ENCODE measurements around the gene PCSK2. TPM values are rescaled to one million over a fixed set of nuclear protein-coding genes. Genes with fewer than 3 reads are reported as not detected.

The PCSK2 gene
- polyA plus RNA-seq, 1 donor = 0.20 TPM

- no peak for DNase-seq (ENCODE audit: low read depth)
Observed at GRCh38 chr20:17445543-17445942, 218.7 kb downstream of the PCSK2 start.

GRCh38 chr20:17446171-17446570, 219.3 kb downstream of the PCSK2 start:
- no peak for DNase-seq (ENCODE audit: low read depth)

GRCh38 chr20:17448071-17448470, 221.2 kb downstream of the PCSK2 start:
- no peak for DNase-seq (ENCODE audit: low read depth)

DNA sequence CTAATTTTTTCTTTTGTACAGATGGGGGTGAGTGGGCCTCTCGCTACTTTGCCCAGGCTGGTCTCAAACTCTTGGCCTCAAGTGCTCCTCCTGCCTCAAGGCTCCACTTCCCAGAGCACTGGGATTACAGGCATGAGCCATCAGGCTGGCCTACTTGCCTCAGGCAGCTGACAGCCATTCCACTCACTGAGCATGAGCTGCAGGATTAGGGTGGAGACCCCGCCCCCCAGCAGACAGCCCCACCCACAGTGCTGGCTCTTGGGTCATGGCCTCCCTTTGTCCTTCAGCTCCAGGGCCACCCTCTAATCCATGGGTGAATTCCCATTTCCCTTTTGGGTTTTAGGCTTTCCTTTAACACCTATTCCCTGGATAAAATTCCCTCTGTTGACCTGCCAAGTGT, 222.2 kb downstream of the PCSK2 start:
- DNase-seq (ENCODE audit: low read depth) = no peak

DNA sequence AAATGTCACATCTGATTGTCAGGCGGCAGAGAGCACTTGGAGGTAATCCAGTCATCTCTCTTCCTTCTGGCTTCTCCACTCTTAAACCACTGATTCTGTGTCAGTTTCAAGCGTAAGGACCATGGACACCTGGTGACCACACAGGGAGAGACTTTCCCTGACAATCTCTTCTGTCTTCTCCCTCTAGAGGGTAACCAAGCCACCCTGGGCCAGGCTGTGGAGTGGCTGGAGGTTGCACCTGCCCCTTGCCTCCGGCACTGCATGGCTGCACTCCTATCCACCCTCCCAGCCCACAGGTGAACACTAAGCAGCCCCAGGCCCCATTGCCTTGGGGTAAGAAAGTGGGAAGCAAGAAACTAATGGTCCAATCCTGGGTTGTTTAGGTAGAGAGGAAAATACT, 225.6 kb downstream of the PCSK2 start:
- no peak for DNase-seq (ENCODE audit: low read depth)

DNA sequence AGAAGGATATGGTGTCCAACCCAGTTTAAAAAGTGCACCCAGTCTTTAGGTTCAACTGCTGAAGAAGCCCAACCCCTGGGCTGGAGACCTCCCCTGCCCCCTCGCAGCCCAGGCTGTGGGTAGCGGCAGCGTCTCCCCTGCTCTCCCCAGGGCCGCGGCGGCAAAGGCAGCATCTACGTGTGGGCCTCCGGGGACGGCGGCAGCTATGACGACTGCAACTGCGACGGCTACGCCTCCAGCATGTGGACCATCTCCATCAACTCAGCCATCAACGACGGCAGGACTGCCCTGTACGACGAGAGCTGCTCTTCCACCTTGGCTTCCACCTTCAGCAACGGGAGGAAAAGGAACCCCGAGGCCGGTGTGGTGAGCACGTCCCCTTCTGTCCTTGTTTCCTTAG, 226.8 kb downstream of the PCSK2 start:
- no peak for DNase-seq (ENCODE audit: low read depth)

GRCh38 chr20:17456279-17456678, 229.4 kb downstream of the PCSK2 start:
- DNase-seq (ENCODE audit: low read depth) = no peak

DNA sequence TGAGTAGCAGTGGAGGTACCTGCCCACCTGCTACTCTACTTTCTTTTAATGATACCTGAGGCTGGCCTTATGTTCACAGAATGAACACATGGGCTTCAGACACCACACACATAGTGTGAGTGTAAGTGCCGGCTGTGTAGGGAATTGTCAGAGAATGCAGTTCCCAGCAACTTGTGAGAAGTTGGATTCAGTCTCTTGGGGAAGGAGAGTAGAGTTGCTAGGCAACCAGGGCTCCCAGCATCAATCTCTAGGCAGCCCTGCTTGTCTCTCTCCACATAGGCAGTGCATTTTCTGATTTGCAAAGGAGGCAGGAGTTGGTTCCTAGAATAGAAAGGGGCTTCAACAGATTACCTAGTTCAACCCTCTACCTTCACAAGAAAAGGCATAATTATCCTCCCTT, 230.2 kb downstream of the PCSK2 start:
- DNase-seq (ENCODE audit: low read depth) = no peak

DNA sequence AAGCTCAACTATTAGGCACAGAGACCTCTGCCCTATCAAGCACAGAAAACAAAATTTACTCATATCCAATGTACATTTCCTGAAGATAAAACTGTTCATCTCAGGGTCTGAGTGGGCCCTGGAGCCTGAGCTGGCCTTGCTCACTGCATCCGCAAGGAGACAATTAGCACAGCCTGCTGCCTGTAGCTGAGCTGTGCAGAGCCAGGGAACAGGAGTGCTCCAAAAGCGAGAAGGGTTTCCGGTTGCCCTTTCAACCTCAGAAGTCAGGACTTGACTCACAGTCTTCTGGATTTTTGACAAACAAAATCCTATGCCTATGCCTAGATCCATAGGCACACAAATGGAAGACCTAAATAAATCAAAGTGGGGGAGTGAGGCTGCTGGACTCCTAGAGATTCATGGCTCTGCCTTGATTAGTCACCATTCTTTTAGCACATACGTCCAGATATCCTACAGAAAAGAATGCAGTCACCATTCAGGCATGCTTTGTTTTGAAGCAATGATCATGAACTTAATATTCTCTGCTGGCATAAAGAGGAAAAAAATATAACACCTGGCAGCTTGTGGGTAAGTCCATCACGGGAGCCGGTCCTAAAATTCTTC, 230.8 kb downstream of the PCSK2 start:
- DNase-seq (ENCODE audit: low read depth) = no peak

- no peak for DNase-seq (ENCODE audit: low read depth)
Observed at GRCh38 chr20:17460119-17460518, 233.3 kb downstream of the PCSK2 start.

- DNase-seq (ENCODE audit: low read depth) = no peak
Observed at GRCh38 chr20:17461941-17462340, 235.1 kb downstream of the PCSK2 start.

GRCh38 chr20:17463711-17464110, 236.9 kb downstream of the PCSK2 start:
- no peak for DNase-seq (ENCODE audit: low read depth)

- no peak for DNase-seq (ENCODE audit: low read depth)
Observed at GRCh38 chr20:17465236-17465635, 238.4 kb downstream of the PCSK2 start.

DNA sequence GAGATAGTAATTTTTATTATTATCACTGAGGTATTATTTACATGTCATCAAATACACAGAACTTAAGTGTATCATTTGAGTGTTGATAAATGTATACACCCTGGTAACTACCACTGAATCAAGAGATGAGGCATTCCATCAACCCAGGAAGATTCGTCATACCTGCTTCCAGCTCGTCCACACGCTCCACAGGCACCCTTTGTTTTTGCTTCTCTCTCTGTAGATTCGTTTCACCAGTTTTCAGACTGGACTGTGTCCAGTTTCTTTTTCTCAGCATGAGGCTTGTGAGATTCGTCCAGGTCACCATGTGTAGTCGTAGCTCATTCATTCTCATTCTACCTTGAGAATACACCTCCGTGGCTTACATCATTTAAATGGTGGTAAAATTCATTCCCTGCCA, 239.8 kb downstream of the PCSK2 start:
- no peak for DNase-seq (ENCODE audit: low read depth)

DNA sequence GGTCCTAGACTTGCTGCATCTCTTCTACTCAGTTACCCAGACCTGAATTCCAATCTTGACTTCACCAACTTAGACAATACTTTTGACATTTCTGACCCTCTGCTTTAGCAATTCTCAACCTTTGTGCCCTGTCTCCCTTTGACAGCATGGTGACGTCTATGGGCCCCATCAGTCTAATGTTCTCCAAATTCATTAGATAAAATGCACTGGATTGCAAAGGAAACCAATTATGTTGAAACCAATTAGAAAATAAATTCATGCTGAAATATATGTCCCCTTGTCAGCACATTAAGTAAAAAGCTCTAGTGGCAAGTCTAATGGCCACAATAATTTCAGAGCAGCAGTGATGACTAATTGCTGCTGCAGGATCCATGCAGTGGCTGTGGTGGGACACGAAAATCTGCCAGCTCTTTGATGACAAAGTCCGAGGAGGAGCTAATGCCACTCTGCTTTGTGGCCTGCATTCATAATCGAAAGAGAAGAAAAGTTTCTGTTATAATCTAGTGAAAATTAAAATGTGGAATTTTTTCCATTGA, 240.3 kb downstream of the PCSK2 start:
- DNase-seq (ENCODE audit: low read depth) = no peak

GRCh38 chr20:17468073-17468840, 241.4 kb downstream of the PCSK2 start:
- no peak for DNase-seq (ENCODE audit: low read depth)

DNA sequence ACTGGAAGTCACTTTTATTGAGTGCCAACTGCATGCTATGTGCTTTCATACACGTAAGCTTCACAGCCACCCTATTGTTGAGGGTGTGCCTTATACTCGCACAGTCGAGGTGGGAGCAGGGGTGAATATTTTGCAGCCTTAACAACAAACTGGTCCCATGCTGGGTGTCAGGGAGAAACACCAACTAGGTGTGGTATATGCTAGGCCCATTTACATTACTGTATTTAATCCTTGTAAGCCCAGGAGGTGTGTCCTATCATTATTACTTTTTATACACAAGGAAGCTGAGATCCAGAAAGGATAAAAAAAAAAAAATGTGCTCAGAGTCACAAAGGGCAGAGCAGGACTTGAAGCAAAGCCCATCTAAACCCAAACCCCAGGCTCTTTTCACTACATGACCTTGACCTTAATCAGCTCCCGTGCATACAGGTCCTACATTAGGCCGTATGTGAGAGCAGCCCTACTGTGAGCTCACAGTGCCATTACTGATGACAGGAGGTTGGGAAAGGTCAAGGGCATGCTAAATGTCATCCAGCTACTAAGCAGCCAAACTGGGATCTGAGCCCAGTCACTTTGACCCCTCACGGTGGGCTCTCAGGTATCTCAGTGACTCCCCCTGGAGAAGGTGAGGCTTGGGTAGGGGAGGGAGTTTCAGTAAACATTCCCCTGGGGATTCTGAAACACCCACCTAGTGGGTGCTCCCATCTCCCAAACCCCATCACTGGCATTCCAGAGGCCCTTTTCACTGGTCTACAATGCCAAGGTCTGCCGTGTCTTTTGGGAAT, 242.6 kb downstream of the PCSK2 start:
- DNase-seq (ENCODE audit: low read depth) = no peak

DNA sequence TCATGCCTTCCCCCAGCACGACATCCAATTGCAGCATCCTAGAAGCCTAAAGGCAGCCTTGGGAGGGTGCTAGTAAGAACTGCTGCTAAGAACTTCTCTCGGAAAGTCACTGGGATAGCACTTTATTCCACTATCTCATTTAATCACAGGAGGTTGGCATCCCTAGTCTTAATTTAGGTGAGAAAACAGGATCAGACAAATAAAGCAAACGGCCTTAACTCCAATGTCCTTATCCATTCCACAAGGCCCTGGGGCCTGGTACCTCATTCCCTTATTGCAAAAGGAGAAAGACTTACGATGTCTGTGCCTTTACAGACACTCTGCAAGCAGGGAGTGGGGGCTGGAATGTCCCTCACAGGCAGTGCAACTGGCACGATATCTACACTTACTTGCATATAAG, 243.7 kb downstream of the PCSK2 start:
- DNase-seq (ENCODE audit: low read depth) = no peak

DNA sequence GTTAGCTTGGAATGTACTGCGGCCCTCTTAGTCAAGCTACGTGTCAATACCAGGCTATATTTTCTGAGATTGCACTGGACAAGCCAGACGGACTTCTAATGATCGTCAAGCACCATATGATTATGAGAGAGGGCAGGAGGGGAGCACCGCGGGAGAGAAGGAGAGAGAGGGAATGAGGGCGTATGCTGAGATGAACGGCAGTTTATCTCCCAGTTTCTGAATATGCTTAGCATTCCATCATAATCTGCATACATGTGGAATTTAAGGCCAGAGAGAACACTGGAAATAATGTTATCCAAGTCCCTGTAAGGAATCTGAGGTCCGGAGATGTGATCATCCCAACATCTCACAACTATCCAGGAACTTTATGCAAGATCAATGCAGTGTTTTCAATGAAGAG, 244.1 kb downstream of the PCSK2 start:
- DNase-seq (ENCODE audit: low read depth) = no peak

DNA sequence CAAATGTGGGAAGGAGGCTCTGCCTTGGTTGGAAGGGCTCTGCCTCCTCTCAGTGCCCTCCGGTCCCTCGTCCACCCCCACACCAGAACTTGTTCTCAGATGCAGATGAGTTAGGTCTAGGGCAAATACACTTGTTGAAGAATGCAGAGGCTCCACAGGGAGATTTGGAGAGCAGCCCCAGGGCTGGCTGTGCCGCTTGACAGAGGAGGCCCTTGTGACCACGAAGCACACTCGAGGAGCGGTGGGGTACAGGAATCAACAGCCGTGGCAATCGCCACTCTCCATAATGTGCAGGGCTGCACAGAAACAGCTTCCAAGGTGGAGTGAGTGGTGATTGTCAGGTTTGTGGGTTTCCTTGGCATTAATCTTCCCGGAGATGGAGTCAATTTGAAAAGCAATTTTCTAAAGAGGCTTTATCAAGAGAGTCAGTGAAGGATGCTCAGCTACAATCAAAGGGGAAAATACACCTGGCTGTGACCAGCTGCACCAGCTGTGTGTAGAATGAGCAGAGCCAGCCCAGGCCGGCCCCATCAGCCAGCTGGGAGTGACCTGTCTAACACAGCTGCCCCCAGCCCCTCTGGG, 244.9 kb downstream of the PCSK2 start:
- DNase-seq (ENCODE audit: low read depth) = no peak

DNA sequence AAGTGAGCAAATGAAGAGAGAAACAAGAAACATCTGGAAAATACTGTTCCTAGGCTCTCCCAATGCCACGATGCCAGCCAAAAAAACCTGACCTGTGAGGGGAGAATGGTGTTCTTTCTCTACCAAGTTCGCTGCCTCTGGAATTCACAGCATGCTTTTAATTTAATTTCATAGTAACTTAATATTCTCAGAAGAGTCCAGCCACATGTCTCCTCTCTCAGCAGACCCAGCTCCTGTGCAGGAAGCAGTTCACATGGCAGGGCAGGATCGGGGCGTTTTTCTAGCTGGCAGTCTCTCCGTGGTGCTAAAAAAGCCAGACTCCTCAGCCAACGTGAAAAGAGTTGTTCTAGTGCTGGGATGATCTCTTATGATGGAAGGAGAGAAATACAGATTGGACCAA, 246.8 kb downstream of the PCSK2 start:
- no peak for DNase-seq (ENCODE audit: low read depth)

GRCh38 chr20:17479063-17479657, 252.3 kb downstream of the PCSK2 start:
- no peak for DNase-seq (ENCODE audit: low read depth)

Measured in forelimb muscle (tissue), 1 donor.